Fibroblast of lung (primary cell): ENCODE results near the gene IL23R. TPM values are rescaled to one million over a fixed set of nuclear protein-coding genes. Genes with fewer than 3 reads are reported as not detected.

Experiments used
- DNase-seq, 2 donors: peaks; one replicate each; pipeline versions ENCODE4 v3.0.0 to v3.0.0-alpha.2; 2010; ENCODE audit warnings: low read depth in 2 of 2
- H2AFZ ChIP-seq: 2 replicates; pipeline ENCODE4 v1.5.1; 2012; ENCODE audit warnings: low read length, control low read depth, inconsistent platforms
- H3K27ac ChIP-seq: 2 replicates; pipeline ENCODE4 v1.5.1; 2011; ENCODE audit warnings: low read length, control low read depth; ENCODE audit not compliant: insufficient read depth
- H3K27me3 ChIP-seq: 2 replicates; pipeline ENCODE4 v1.5.1; 2011; ENCODE audit warnings: mild to moderate bottlenecking, low read length; ENCODE audit not compliant: control insufficient read depth, insufficient read depth
- H3K36me3 ChIP-seq: 2 replicates; pipeline ENCODE4 v1.5.1; 2011; ENCODE audit warnings: low read length; ENCODE audit not compliant: control insufficient read depth, insufficient read depth
- H3K4me1 ChIP-seq: 2 replicates; pipeline ENCODE4 v1.5.1; 2011; ENCODE audit warnings: low read length; ENCODE audit not compliant: control insufficient read depth, insufficient read depth; ENCODE audit errors: extremely low read depth
- H3K4me2 ChIP-seq: 2 replicates; pipeline ENCODE4 v1.5.1; 2011; ENCODE audit warnings: low read length, control low read depth; ENCODE audit not compliant: insufficient read depth; ENCODE audit errors: extremely low read depth
- H3K4me3 ChIP-seq, 4 experiments: fragments of 200-600 bp in 1 of 4; sonication (generic) in 1 of 4; replicated peaks in 1 of 4; 2 replicates each; pipeline ENCODE4 v1.5.1; 2011 to 2016; ENCODE audit warnings: low read length in 4 of 4, low read depth in 3 of 4, mild to moderate bottlenecking in 3 of 4, control low read depth in 2 of 4, inconsistent platforms in 1 of 4, mixed read lengths in 1 of 4; ENCODE audit not compliant: insufficient read depth in 1 of 4; ENCODE audit errors: control extremely low read depth in 1 of 4
- H3K79me2 ChIP-seq: 2 replicates; pipeline ENCODE4 v1.5.1; 2012; ENCODE audit warnings: mild to moderate bottlenecking, low read length, inconsistent platforms; ENCODE audit not compliant: control insufficient read depth, insufficient read depth
- H3K9ac ChIP-seq: 2 replicates; pipeline ENCODE4 v1.5.1; 2011; ENCODE audit warnings: mild to moderate bottlenecking, low read length, control low read depth; ENCODE audit not compliant: insufficient read depth
- H3K9me3 ChIP-seq: 2 replicates; pipeline ENCODE4 v1.5.1; 2012; ENCODE audit warnings: low read depth, low read length; ENCODE audit not compliant: control insufficient read depth, insufficient read depth
- H4K20me1 ChIP-seq: 2 replicates; pipeline ENCODE4 v1.5.1; 2011; ENCODE audit warnings: low read length; ENCODE audit not compliant: control insufficient read depth, insufficient read depth; ENCODE audit errors: extremely low read depth
- CTCF ChIP-seq, 2 donors: IDR thresholded peaks in 1 of 2; conservative IDR thresholded peaks in 1 of 2; 1 replicate in 1 of 2; 2 replicates in 1 of 2; pipeline ENCODE4 v1.5.1; 2011 to 2012; ENCODE audit warnings: low read length in 2 of 2, control low read depth in 1 of 2, inconsistent platforms in 1 of 2, low read depth in 1 of 2, mild to moderate bottlenecking in 1 of 2
- EZH2 ChIP-seq: IDR thresholded peaks from 2 replicates; pipeline ENCODE4 v1.5.1; 2012; ENCODE audit warnings: low read length, control low read depth, mild to moderate bottlenecking; ENCODE audit errors: missing control alignments
- polyA plus RNA-seq, 2 donors: library from polyadenylated mRNA; depleted of rRNA in 1 of 2; stranded (reverse) in 1 of 2; unstranded in 1 of 2; fragments of >200 nt; gene quantifications; 2 replicates each; pipeline ENCODE4 v1.2.1, GENCODE V29; 2011 to 2012; ENCODE audit warnings: missing spikeins in 1 of 2
- total RNA-seq: library from RNA; depleted of rRNA; stranded (reverse); fragments of >200 nt; gene quantifications from 2 replicates; pipeline ENCODE4 v1.2.1, GENCODE V29; 2014

The IL23R gene
- total and polyA plus RNA-seq, 2 donors (not counting 1 experiment from before 2014, with no cell fraction given) = not detected

GRCh38 chr1:67264899-67265298, 98.6 kb downstream of the IL23R start:
- H4K20me1 ChIP-seq = no peaks in the 10 kb centered on the region
- H2AFZ ChIP-seq = no peak overlapping the region
- H3K27me3 ChIP-seq = peaks cover 2% of the 10 kb centered on the region
- no peak overlapping the region for H3K4me2 ChIP-seq
- H3K9me3 ChIP-seq = no peaks in the 10 kb centered on the region
- no peaks in the 10 kb centered on the region for H3K4me1 ChIP-seq
- H3K9ac ChIP-seq = no peak overlapping the region
- no peaks in the 10 kb centered on the region for H3K79me2 ChIP-seq
- no peaks in the 10 kb centered on the region for H3K36me3 ChIP-seq
- TF ChIP-seq EZH2 (no peak), CTCF (conservative IDR thresholded peaks at IDR 0.05 in 1 of 2, IDR thresholded peaks at IDR 0.05 in 1 of 2; ENCODE audit: low read depth in 1 of 2, low read length in 2 of 2) (no peak)
- no peak overlapping the region for H3K4me3 ChIP-seq
- no peak overlapping the region for H3K27ac ChIP-seq
- DNase-seq = no peak

GRCh38 chr1:67269061-67269460, 102.8 kb downstream of the IL23R start:
- Histone ChIP-seq H3K4me3 (no peak overlapping the region), H3K27ac (no peak overlapping the region), H3K9ac (no peak overlapping the region), H3K36me3 (no peaks in the 10 kb centered on the region), H4K20me1 (no peaks in the 10 kb centered on the region), H3K27me3 (no peaks in the 10 kb centered on the region), H2AFZ (no peak overlapping the region), H3K79me2 (no peaks in the 10 kb centered on the region), H3K4me1 (no peaks in the 10 kb centered on the region), H3K9me3 (no peaks in the 10 kb centered on the region), H3K4me2 (no peak overlapping the region)
- no peak for DNase-seq
- TF ChIP-seq EZH2 (no peak), CTCF (conservative IDR thresholded peaks at IDR 0.05 in 1 of 2, IDR thresholded peaks at IDR 0.05 in 1 of 2; ENCODE audit: low read depth in 1 of 2, low read length in 2 of 2) (no peak)

- H4K20me1 ChIP-seq = no peaks in the 10 kb centered on the region
- no peak for TF ChIP-seq CTCF (conservative IDR thresholded peaks at IDR 0.05 in 1 of 2, IDR thresholded peaks at IDR 0.05 in 1 of 2; ENCODE audit: low read depth in 1 of 2, low read length in 2 of 2)
- TF ChIP-seq EZH2 = no peak
- no peak overlapping the region for H3K9ac ChIP-seq
- H3K27ac ChIP-seq = no peak overlapping the region
- no peaks in the 10 kb centered on the region for H3K9me3 ChIP-seq
- no peak overlapping the region for H2AFZ ChIP-seq
- H3K36me3 ChIP-seq = no peaks in the 10 kb centered on the region
- no peak overlapping the region for H3K4me3 ChIP-seq
- H3K4me2 ChIP-seq = no peak overlapping the region
- no peak for DNase-seq
- H3K79me2 ChIP-seq = no peaks in the 10 kb centered on the region
- no peaks in the 10 kb centered on the region for H3K4me1 ChIP-seq
- H3K27me3 ChIP-seq = no peaks in the 10 kb centered on the region
Observed at GRCh38 chr1:67270541-67270940, 104.3 kb downstream of the IL23R start.
